ENCODE data around the gene LTB4R2.
"Not testable (repeated sequence)": the region's sequence is repeated elsewhere in the genome, so short reads cannot be mapped to it uniquely, and the experiment has no call there.

The LTB4R2 gene

GRCh38 chr14:24340606-24341005, 30.7 kb downstream of the LTB4R2 start:
- FAIRE-seq = no peak

GRCh38 chr14:24342889-24343288, 32.9 kb downstream of the LTB4R2 start:
- no peak for FAIRE-seq

GRCh38 chr14:24343795-24344660, 34.1 kb downstream of the LTB4R2 start:
- FAIRE-seq = no peak

- FAIRE-seq = no peak
Observed at GRCh38 chr14:24347134-24347533, 37.2 kb downstream of the LTB4R2 start.

- no peak for FAIRE-seq
Observed at GRCh38 chr14:24348186-24348585, 38.2 kb downstream of the LTB4R2 start.

GRCh38 chr14:24349742-24350141, 39.8 kb downstream of the LTB4R2 start:
- no peak for FAIRE-seq

- FAIRE-seq = no peak
Observed at GRCh38 chr14:24351517-24351916, 41.6 kb downstream of the LTB4R2 start.

- no peak for FAIRE-seq
Observed at GRCh38 chr14:24353559-24354481, 43.9 kb downstream of the LTB4R2 start.

GRCh38 chr14:24354482-24354825, 44.5 kb downstream of the LTB4R2 start:
- FAIRE-seq = not testable (repeated sequence)

- FAIRE-seq = no peak
Observed at GRCh38 chr14:24355009-24355408, 45.1 kb downstream of the LTB4R2 start.

GRCh38 chr14:24356208-24356607, 46.3 kb downstream of the LTB4R2 start:
- no peak for FAIRE-seq

GRCh38 chr14:24360281-24360680, 50.3 kb downstream of the LTB4R2 start:
- FAIRE-seq = no peak

- no peak for FAIRE-seq
Observed at GRCh38 chr14:24361326-24361725, 51.4 kb downstream of the LTB4R2 start.

All from endometrium (tissue), 2 donors.